KMS-11 (cell line): ENCODE results near the gene IPO4.

ENCODE experiments used
- H2AFZ ChIP-seq: fragments of 200-600 bp; sonication (generic); 2 replicates; pipeline ENCODE4 v1.6.1; 2016; ENCODE audit warnings: antibody characterized with exemption, mixed run types, low read depth
- H3K27ac ChIP-seq: fragments of 200-600 bp; sonication (generic); 2 replicates; pipeline ENCODE4 v1.6.1; 2016; ENCODE audit warnings: mild to moderate bottlenecking, mixed run types
- H3K27me3 ChIP-seq: fragments of 200-600 bp; sonication (generic); 2 replicates; pipeline ENCODE4 v1.6.1; 2017; ENCODE audit warnings: mild to moderate bottlenecking, low read depth, mixed run types, moderate library complexity; ENCODE audit not compliant: insufficient read depth
- H3K36me3 ChIP-seq: fragments of 200-600 bp; sonication (generic); 2 replicates; pipeline ENCODE4 v1.6.1; 2017; ENCODE audit warnings: mild to moderate bottlenecking, mixed run types; ENCODE audit not compliant: insufficient read depth
- H3K4me1 ChIP-seq: fragments of 200-600 bp; sonication (generic); 2 replicates; pipeline ENCODE4 v1.6.1; 2016; ENCODE audit warnings: mild to moderate bottlenecking, low read depth, mixed run types; ENCODE audit not compliant: poor library complexity, severe bottlenecking
- H3K4me2 ChIP-seq: fragments of 200-600 bp; sonication (generic); 2 replicates; pipeline ENCODE4 v1.7.0; 2016; ENCODE audit warnings: mild to moderate bottlenecking, mixed run types
- H3K4me3 ChIP-seq: fragments of 200-600 bp; sonication (generic); IDR thresholded peaks from 2 replicates; pipeline ENCODE4 v1.6.1; 2017; ENCODE audit warnings: low read depth, low read length, mixed read lengths; ENCODE audit not compliant: insufficient read depth
- H3K79me2 ChIP-seq: fragments of 200-600 bp; sonication (generic); 2 replicates; pipeline ENCODE4 v1.6.1; 2016; ENCODE audit warnings: low read depth, mixed run types; ENCODE audit not compliant: insufficient read depth
- H3K9ac ChIP-seq: fragments of 200-600 bp; sonication (generic); 2 replicates; pipeline ENCODE4 v1.6.1; 2016; ENCODE audit warnings: mild to moderate bottlenecking, mixed run types
- H4K20me1 ChIP-seq: fragments of 200-600 bp; sonication (generic); 2 replicates; pipeline ENCODE4 v1.6.1; 2016; ENCODE audit warnings: mild to moderate bottlenecking, mixed run types; ENCODE audit not compliant: insufficient read depth
- CTCF ChIP-seq: fragments of 200-600 bp; sonication (generic); conservative IDR thresholded peaks from 2 replicates; pipeline ENCODE4 v1.6.1; 2017; ENCODE audit warnings: low read depth, mild to moderate bottlenecking, antibody characterized with exemption, low read length, moderate library complexity, mixed read lengths

IPO4 gene

GRCh38 chr14:24137529-24138395 is 50.9 kb downstream of the IPO4 start:
- no peak for TF ChIP-seq CTCF
- peak overlapping the region; percentile 40; the same call in 1 of the 2 replicates for H3K4me2 ChIP-seq
- H3K4me3 ChIP-seq: no peak overlapping the region
- H3K27ac ChIP-seq: no peak overlapping the region
- H3K36me3 ChIP-seq: no peaks in the 10 kb centered on the region
- H4K20me1 ChIP-seq: no peaks in the 10 kb centered on the region
- H2AFZ ChIP-seq: no peak overlapping the region
- H3K9ac ChIP-seq: no peak overlapping the region
- no peaks in the 10 kb centered on the region for H3K27me3 ChIP-seq
- H3K79me2 ChIP-seq: peaks cover 7% of the 10 kb centered on the region; the same call in 1 of the 2 replicates
- peaks cover 17% of the 10 kb centered on the region for H3K4me1 ChIP-seq

GRCh38 chr14:24136684-24137528 is 51.7 kb downstream of the IPO4 start:
- H3K4me1 ChIP-seq: peaks cover 15% of the 10 kb centered on the region

GRCh38 chr14:24135834-24136683 is 52.6 kb downstream of the IPO4 start, which contains the start of gene PSME1:
Gene PSME1 (plus strand): TSS chr14:24136194. CDS start chr14:24136263, 69 bp downstream.
- H4K20me1 ChIP-seq: no peaks in the 10 kb centered on the region
- no peaks in the 10 kb centered on the region for H3K27me3 ChIP-seq
- peak within 1 kb of the TSS; percentile 39; the same call in 1 of the 2 replicates for H3K27ac ChIP-seq
- peak within 1 kb of the TSS; percentile 79 for H3K9ac ChIP-seq
- peak within 1 kb of the TSS; percentile 68 for H3K4me2 ChIP-seq
- H3K36me3 ChIP-seq: no peaks in the 10 kb centered on the region
- no peak for TF ChIP-seq CTCF
- peak within 1 kb of the TSS; percentile 90; the same call in 1 of the 2 replicates for H2AFZ ChIP-seq
- no peak within 1 kb of the TSS for H3K4me3 ChIP-seq
- peaks cover 15% of the 10 kb centered on the region for H3K4me1 ChIP-seq
- H3K79me2 ChIP-seq: peaks cover 7% of the 10 kb centered on the region; the same call in 1 of the 2 replicates

More at GRCh38 chr14:24136684-24137528, 51.7 kb downstream of the IPO4 start:
- H3K4me3 ChIP-seq: no peak overlapping the region
- no peaks in the 10 kb centered on the region for H4K20me1 ChIP-seq
- H3K4me2 ChIP-seq: peak overlapping the region; percentile 40
- H3K36me3 ChIP-seq: no peaks in the 10 kb centered on the region
- H3K9ac ChIP-seq: peak overlapping the region; percentile 79; the same call in 1 of the 2 replicates
- TF ChIP-seq CTCF: no peak
- no peak overlapping the region for H3K27ac ChIP-seq
- no peak overlapping the region for H2AFZ ChIP-seq
- peaks cover 7% of the 10 kb centered on the region; the same call in 1 of the 2 replicates for H3K79me2 ChIP-seq
- H3K27me3 ChIP-seq: no peaks in the 10 kb centered on the region

- H3K79me2 ChIP-seq: peaks cover 7% of the 10 kb centered on the region; the same call in 1 of the 2 replicates
- H4K20me1 ChIP-seq: no peaks in the 10 kb centered on the region
- H2AFZ ChIP-seq: peak overlapping the region; percentile 90; the same call in 1 of the 2 replicates
- H3K4me2 ChIP-seq: peak overlapping the region; percentile 68; the same call in 1 of the 2 replicates
- H3K27ac ChIP-seq: no peak overlapping the region
- H3K9ac ChIP-seq: no peak overlapping the region
- H3K4me3 ChIP-seq: no peak overlapping the region
- H3K36me3 ChIP-seq: no peaks in the 10 kb centered on the region
- H3K27me3 ChIP-seq: no peaks in the 10 kb centered on the region
- H3K4me1 ChIP-seq: peaks cover 15% of the 10 kb centered on the region
- TF ChIP-seq CTCF: no peak
Observed at GRCh38 chr14:24135584-24135833, 53.1 kb downstream of the IPO4 start.
